ENCODE data around the gene ATP1A3. TPM values are rescaled to one million over a fixed set of nuclear protein-coding genes. Genes with fewer than 3 reads are reported as not detected.

ATP1A3 gene
- total RNA-seq, 1 donor from 2014 or later, result 1.8 TPM

DNA sequence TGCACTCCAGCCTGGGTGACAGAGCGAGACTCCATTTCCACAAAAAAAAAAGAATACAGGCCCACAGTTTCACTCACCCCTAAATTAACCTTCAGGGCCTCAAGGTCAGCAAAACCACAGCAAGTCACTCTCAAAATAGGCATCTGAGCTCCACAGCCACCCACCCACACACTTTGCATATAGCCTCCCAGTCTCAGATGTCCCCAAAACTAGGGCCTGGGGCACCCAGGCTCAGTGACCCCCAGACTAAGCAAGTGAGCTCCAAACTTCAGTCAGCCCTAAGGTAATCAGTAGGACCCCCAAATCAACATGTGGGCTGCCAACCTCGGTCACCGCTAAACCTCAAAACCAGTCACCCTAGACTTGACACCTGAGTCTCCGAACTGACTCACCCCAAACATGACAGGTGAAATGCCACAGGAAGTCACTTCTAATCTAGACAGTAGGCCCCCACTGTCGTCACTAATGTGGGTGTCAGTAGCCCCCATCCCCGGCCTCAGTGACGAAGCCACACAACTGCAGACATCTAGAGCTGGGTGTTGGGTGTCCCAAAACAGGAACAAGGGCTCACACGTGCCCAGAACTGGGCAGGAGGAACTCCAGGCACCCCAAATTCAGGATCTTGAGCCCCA, 48.8 kb downstream of the ATP1A3 start:
- no peak for TF ChIP-seq CTCF (IDR thresholded peaks at IDR 0.05)
- POLR2A ChIA-PET, result interaction anchor here (0.5 to 10.0 kb wide), 21 partner anchors 9 to 1519 kb away, joined by 3 to 189 read pairs (median 5); partner anchors contain the start of genes ARHGEF1, CD79A, ERFL and RABAC1
- ATAC-seq (ENCODE audit: low read depth) (peak; percentile 82), DNase-seq (peak; percentile 67)
- Mint-ChIP-seq H3K36me3 (ENCODE audit: low read depth) (no peaks in the 10 kb centered on the region), H3K9me3 (no peaks in the 10 kb centered on the region), H3K4me3 (peak overlapping the region; percentile 72), H3K27me3 (no peaks in the 10 kb centered on the region), H3K27ac (peak overlapping the region; percentile 98), H3K4me1 (peaks cover 73% of the 10 kb centered on the region)
- intact Hi-C loops (cut with micrococcal nuclease), result loop anchor here (1.0 to 2.0 kb wide), 4 partner anchors 16 to 478 kb away; partner anchors contain the start of genes CD79A and ERFL
- CTCF ChIA-PET, result interaction anchor here (1.0 to 5.4 kb wide), 8 partner anchors 8 to 86 kb away, joined by 3 to 55 read pairs (median 4); partner anchors contain the start of genes ERFL, RABAC1 and RPS19

DNA sequence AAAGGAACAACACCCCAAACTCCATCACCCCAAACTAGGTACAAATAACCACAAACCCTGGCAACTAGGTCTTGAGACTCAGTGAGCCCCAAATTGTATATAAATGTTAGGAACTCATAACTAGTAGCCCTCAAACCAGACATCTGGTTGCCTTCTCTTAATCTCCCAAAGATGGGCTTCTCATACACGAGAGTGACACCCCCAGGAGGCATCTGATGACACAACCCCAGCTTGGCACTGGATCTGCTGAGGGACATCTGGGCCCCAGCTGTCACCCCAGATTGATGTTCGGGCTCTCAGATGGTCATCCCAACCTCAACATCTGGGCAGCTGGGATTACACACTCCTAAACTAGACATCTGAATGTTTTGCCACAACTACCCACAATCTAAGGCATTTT, 49.7 kb downstream of the ATP1A3 start:
- Mint-ChIP-seq H3K4me1 (peaks cover 76% of the 10 kb centered on the region), H3K4me3 (no peak overlapping the region), H3K9me3 (no peaks in the 10 kb centered on the region), H3K27ac (peak overlapping the region; percentile 98), H3K36me3 (ENCODE audit: low read depth) (no peaks in the 10 kb centered on the region), H3K27me3 (no peaks in the 10 kb centered on the region)
- CTCF ChIA-PET, result interaction anchor here (2.7 to 5.4 kb wide), 2 partner anchors 70 to 85 kb away, joined by 15 to 55 read pairs; partner anchors contain the start of gene RPS19
- intact Hi-C loops (cut with micrococcal nuclease), result loop anchor here (2.0 kb wide), 1 partner anchor 16 kb away; the partner anchor contains the start of gene ERFL
- no peak for TF ChIP-seq CTCF (IDR thresholded peaks at IDR 0.05)
- POLR2A ChIA-PET, result interaction anchor here (0.5 to 10.0 kb wide), 12 partner anchors 8 to 1253 kb away, joined by 3 to 189 read pairs (median 5); partner anchors contain the start of genes ARHGEF1, CD79A, RABAC1 and RPS19
- ATAC-seq (ENCODE audit: low read depth) (no peak), DNase-seq (no peak)

GRCh38 chr19:41941410-41942202, 52.4 kb downstream of the ATP1A3 start:
- TF ChIP-seq CTCF (IDR thresholded peaks at IDR 0.05), result no peak
- Mint-ChIP-seq H3K4me1 (peaks cover 66% of the 10 kb centered on the region), H3K27me3 (no peaks in the 10 kb centered on the region), H3K27ac (peak overlapping the region; percentile 83), H3K4me3 (peak overlapping the region; percentile 89), H3K36me3 (ENCODE audit: low read depth) (no peaks in the 10 kb centered on the region), H3K9me3 (no peaks in the 10 kb centered on the region)
- intact Hi-C loops (cut with micrococcal nuclease), result no loop called here
- DNase-seq, result no peak
- ChIA-PET POLR2A (interaction anchor here (0.6 to 10.0 kb wide), 5 partner anchors 57 to 1506 kb away, joined by 5 to 189 read pairs (median 12); partner anchors contain the start of genes ARHGEF1 and CD79A), CTCF (interaction anchor here (1.0 kb wide), 1 partner anchor 10 kb away, joined by 3 read pairs; no protein-coding TSS in a partner anchor)
- no peak for ATAC-seq (ENCODE audit: low read depth)

DNA sequence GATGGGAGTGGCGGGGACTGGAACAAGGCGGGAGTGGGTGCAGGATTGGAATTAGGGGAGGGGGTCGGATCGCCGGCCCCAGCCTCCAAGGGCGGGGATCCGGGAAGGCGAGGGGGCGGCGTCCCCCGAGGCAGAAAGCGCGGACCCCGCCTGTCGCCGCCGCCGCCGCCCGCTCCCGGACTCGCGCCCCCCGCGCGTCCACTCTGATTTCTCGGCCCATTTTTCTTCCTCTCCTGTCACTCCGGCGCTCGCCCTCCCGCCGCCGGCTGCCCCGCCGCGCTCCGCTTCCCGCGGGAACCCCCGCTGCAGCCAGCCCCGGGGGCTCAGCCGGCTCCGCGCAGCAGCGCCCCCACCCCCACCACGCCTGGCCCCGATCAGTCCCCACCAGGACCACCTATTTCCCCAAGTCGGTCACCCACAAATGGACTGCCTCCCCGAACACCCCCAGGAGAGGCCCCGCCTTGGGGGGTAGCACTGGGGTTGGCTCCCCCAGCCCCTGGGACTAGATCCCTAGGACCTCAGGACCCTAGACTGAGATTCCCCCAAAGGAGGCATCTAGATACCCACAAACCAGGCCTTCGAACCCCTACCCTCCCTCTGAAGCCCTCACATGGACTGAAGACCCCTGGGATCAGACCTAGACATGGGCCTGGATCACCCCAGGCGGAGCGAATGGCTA, 53.2 kb downstream of the ATP1A3 start:
- Mint-ChIP-seq H3K36me3 (ENCODE audit: low read depth) (no peaks in the 10 kb centered on the region), H3K27me3 (no peaks in the 10 kb centered on the region), H3K4me3 (peak overlapping the region; percentile 89), H3K27ac (peak overlapping the region; percentile 87), H3K4me1 (peaks cover 66% of the 10 kb centered on the region), H3K9me3 (no peaks in the 10 kb centered on the region)
- CTCF ChIA-PET, result interaction anchor here (1.0 kb wide), 1 partner anchor 11 kb away, joined by 3 read pairs; no protein-coding TSS in a partner anchor
- POLR2A ChIA-PET, result interaction anchor here (0.6 to 10.0 kb wide), 4 partner anchors 57 to 1505 kb away, joined by 7 to 189 read pairs (median 49); partner anchors contain the start of genes ARHGEF1, CD79A and RPS19
- intact Hi-C loops (cut with micrococcal nuclease), result no loop called here
- ATAC-seq (ENCODE audit: low read depth) (no peak), DNase-seq (no peak)
- TF ChIP-seq CTCF (IDR thresholded peaks at IDR 0.05), result no peak

All from activated B cell treated with CpG ODN at 0.5 μM for 24 hours (primary cell).